GM12892 (cell line): ENCODE results near the gene PEX11B.

Experiments used
- POLR2A ChIP-seq: IDR thresholded peaks from 2 replicates; pipeline ENCODE4 v1.6.1; 2011; ENCODE audit warnings: low read depth, low read length, control low read depth
- POLR2AphosphoS5 ChIP-seq: IDR thresholded peaks from 2 replicates; pipeline ENCODE4 v1.6.1; 2011; ENCODE audit warnings: low read depth, low read length, control low read depth

GRCh38 chr1:145959333-145959732 lies 40.8 kb upstream of the PEX11B start:
- TF ChIP-seq POLR2A (no peak), POLR2AphosphoS5 (no peak)
